ENCODE results near the gene BAZ2B.
"Not testable (repeated sequence)": the region's sequence is repeated elsewhere in the genome, so short reads cannot be mapped to it uniquely, and the experiment has no call there.

BAZ2B gene

DNA sequence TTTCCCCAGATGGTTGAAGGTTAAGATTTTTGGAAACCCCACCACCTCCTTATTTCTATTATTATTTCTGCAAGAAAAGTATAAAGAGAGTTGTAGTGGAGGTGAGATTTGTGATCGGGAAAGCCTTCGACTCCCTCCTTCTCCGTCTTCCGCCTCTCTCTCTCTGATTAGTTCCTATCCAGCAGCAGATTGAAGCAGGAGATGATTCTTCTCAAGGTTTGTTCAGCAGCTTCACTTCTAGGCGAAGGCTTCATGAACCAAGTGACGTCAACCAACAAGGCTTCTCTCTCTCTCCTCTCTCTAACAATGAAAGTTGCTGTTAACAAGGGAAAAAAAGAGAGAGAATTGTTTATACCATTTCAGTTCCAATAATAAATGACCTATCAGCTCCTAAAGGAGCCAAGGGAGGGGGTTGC, at the start of gene BAZ2B:
BAZ2B (minus strand) TSS at position 263 of the 416 bp plus-strand sequence. CDS start 137,829 bp downstream, outside the sequence.
- DNase-seq: no peak

- DNase-seq: no peak
Observed at GRCh38 chr2:159661286-159661685, 44.9 kb upstream of the BAZ2B start.

DNA sequence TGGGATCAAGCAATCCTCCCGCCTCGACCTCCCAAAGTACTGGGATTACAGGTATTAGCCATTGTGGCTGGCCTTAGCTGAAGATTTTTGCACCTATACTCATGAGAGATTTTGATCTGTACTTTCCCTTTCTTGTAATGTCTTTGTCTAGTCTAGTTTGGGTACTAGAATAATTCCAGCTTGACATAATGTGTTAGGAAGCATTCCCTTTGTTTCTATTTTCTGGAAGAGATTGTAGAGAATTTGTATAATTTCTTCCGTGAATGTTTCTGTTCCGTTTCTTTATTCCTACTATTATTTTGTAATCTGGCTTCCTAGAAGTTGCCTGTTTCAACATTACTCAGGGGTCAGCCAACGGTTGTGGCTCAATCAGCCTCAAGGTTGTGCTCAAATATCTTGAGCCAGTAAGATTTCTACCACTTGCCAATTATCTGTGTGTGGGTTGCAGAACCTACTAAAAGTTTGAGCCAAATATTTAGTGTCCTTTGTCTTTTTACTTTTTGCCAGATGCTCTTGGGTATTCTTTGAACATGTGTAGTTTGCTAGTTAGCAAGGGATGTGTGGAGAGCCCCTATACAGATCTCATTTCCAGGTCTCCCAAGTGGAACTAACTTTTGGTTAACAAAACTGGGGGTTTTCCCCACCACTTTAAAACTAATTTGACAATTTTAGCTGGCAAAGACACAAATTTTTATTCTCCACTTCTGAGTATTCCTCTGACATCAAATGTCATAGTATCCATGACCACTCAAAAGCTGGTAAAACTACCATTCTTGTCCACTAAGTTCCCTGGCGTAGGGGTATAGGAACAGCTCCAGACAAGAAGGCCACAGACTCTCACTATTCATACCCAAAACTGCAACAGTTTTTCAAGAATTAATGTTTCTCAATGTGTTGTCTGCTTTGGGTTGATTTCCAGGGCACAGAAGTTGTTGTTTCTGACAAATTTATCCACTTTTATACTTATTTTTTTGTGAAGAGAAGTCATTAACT, 42.8 kb upstream of the BAZ2B start:
- DNase-seq: no peak

GRCh38 chr2:159653962-159654361, 37.6 kb upstream of the BAZ2B start:
- no peak for DNase-seq

GRCh38 chr2:159651884-159652283, 35.5 kb upstream of the BAZ2B start:
- no peak for DNase-seq

DNA sequence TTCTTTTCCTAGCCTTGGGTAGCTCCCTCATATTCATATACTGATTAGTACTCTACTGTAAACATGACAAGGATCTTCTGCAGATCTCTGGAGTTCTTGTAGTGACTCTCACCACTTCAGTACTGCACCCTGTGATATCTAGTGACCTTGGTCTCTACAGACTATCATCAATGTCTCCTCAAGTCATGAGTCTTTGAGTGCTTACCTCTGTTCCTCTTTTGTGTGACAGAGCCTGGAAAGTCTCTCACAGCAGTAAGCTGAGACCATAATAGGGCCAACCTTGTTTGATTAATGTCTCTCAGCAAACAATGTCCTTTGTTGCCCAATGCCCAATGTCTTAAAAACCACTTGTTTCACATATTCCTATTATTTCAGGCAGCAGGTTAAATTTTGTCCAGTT, 34.2 kb upstream of the BAZ2B start:
- no peak for DNase-seq

DNA sequence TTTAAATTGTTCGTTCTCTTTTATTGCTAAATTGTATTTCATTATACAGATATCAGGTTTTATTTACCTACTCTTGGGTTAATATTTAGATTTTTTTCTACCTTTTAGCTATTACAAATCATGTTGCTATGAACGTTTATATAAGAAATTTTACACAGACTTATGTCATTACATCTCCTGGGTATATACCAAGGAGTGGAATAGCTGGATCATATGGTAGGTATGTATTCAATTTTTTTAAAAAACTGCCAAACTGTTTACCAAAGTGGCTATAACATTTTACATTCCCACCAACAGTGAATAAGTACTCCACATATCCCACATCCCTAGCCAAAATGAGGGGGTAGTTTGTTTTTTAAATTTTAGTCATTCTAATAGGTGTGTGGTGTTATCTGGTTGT, 32.3 kb upstream of the BAZ2B start:
- no peak for DNase-seq

DNA sequence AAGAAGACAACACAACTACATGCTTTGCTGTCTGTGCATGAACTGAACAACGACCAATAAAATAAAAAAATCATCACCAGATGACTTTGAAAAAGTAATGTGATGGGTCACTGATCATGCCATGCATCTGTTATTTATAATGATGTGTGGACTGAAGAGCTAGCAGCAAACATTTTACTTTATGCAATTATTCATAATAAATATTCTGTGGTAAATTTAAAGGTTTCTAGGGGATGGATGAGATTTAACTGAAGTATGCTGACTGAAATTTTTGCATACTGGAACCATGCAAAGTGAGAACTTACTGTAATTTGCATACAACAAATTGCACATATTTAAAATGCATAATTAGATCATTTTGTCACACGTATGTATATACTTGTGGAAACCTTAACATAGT, 31.3 kb upstream of the BAZ2B start:
- DNase-seq: no peak

DNA sequence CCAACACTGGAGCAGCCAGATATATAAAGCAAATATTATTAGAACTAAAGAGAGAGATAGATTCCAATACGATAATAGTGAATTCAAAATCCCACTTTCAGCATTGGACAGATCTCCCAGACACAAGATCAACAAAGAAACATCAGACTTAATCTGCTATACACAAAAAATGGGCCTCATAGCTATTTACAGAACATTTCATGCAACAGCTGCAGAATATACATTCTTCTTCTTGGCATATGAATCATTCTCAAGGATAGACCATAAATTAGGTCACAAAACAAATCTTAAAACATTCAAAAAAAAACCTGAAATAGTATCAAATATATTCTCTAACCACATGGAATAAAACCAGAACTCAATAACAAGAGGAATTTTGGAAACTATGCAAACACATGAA, 23.8 kb upstream of the BAZ2B start:
- DNase-seq: no peak

GRCh38 chr2:159639712-159640111, 23.4 kb upstream of the BAZ2B start:
- no peak for DNase-seq

DNA sequence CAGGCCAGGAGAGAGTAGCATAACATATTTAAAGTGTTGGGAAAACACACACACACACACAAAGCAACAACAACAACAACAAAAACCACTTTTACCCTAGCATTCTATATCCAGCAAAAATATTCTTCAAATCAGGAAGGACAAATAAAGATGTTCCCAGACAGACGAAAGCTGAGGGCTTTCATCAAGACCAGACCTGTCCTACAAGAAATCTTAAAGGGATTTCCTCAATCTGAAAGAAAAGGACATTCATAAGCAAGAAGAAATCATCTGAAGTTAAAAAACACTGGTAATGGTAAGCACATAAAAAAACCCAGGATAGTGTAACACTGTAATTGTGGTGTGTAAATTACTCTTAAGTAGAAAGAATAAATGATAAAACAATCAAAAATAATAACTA, 22.7 kb upstream of the BAZ2B start:
- DNase-seq: no peak

GRCh38 chr2:159637988-159638501, 21.7 kb upstream of the BAZ2B start:
- no peak for DNase-seq

- DNase-seq: no peak
Observed at GRCh38 chr2:159637240-159637639, 20.9 kb upstream of the BAZ2B start.

GRCh38 chr2:159635006-159635789, 18.9 kb upstream of the BAZ2B start:
- DNase-seq: no peak

GRCh38 chr2:159633219-159633618, 16.9 kb upstream of the BAZ2B start:
- DNase-seq: no peak

DNA sequence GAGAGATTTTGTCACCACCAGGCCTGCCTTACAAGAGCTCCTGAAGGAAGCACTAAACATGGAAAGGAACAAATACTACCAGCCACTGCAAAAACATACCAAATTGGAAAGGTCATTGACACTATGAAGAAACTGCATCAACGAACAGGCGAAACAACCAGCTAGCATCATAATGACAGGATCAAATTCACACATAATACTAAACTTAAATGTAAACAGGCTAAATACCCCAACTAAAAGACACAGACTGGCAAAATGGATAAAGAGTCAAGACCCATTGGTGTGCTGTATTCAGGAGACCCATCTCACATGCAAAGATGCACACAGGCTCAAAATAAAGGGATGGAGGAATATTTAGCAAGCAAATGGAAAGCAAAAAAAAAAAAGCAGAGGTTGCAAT, 9.3 kb upstream of the BAZ2B start:
- DNase-seq: not testable (repeated sequence)

- DNase-seq: no peak
Observed at GRCh38 chr2:159623436-159623835, 7.1 kb upstream of the BAZ2B start.

- no peak for DNase-seq
Observed at GRCh38 chr2:159622966-159623365, 6.6 kb upstream of the BAZ2B start.

DNA sequence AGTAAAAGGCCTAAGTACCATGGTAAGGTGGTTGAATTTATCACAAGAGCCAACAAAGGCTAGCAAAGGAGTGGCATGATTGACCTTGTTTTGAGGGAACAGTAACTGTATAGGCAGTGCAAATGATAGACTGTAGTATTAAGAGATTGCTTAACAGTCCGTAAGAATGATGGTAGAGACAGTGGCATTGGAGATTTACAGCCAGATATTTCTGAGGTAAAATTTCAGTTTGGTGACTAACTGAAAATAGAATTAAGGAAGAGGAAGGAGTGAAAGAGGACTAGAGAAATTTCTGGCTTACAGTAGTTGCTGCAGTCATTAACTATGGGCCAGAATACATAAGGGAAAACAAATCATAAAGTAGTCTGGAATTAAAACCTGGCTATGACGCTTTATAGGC, 4.4 kb upstream of the BAZ2B start:
- no peak for DNase-seq

- DNase-seq: no peak
Observed at GRCh38 chr2:159617646-159618045, 1.3 kb upstream of the BAZ2B start.

DNA sequence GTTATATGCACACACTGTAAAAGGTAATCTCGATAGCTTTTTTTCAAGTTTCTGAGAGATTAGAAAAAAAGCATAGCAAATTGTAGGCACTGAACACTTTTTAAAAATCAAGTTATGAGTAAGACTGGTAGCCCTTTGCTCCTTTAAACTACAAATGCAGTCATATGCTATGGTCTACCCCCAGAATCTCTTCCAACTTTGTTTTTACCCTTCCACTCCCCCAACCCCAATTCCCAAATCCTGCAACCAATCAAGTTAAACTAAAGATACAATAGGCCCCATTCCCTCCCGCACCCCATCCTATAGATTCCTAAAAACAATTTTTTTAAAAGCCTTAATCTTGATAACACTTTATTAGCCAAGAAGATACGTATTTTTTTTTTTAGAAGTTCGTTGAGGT, 752 bp upstream of the BAZ2B start:
- DNase-seq: no peak

- DNase-seq: peak; percentile 37
Observed at GRCh38 chr2:159615367-159616285, 722 bp downstream of the BAZ2B start.
